SHP77 (cell line): ENCODE measurements around the gene CSNK1E.

Experiments
- DNase-seq, 2 experiments: peaks; one replicate each; lab custom pipeline; 2025; lab: John Stamatoyannopoulos, UW

Gene CSNK1E

GRCh38 chr22:38273135-38273826, 44.0 kb downstream of the CSNK1E start:
- DNase-seq = no peak

GRCh38 chr22:38272373-38273134, 44.7 kb downstream of the CSNK1E start, which contains the start of gene TMEM184B:
Gene TMEM184B (minus strand): TSS chr22:38273010. CDS start chr22:38247961, 25,049 bp downstream.
- DNase-seq = peak; percentile 11 to 40

DNA sequence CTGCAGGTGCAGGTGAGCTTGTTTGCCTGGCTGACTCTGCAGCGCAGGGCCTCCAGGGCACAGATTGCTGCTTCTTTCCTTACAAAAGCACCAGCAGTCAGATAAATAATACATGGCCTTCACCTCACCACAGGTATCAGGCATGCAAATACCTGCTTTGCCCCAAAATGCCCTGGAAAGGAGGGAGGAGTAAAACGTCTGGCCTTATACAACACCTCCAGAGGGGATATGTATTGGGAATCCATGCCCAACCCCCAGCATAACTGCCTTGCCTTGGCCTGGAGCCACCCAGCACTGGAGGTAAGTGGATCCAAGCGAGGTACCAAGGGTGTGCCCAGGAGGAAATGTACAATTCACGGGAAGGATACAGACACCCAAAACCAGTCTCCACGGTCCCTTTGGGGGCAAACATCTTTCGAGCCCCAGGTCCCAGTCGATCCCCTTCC, 45.3 kb downstream of the CSNK1E start:
- peak; percentile 8 to 28 for DNase-seq

GRCh38 chr22:38271101-38271500, 46.1 kb downstream of the CSNK1E start:
- DNase-seq = no peak

GRCh38 chr22:38270091-38270992, 46.9 kb downstream of the CSNK1E start:
- DNase-seq = no peak

DNA sequence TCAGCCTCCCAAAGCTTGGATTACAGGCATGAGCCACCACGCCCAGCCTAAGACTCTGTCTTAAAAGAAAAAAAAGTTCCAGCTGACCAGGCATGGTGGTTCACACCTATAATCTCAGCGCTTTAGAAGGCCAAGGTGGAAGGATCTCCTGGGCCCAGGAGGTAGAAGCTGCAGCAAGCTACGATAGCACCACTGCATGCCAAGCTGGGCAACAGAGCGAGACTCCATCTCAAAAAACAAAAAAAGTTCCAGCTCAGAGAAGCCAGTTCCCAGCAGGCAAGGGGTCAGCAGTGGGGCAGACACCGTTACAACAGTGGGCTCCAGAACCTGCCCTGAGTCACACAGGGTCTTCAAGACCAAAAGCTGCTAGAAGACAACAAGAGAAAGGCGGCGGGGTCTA, 47.8 kb downstream of the CSNK1E start:
- DNase-seq = no peak

- no peak for DNase-seq
Measured at GRCh38 chr22:38267086-38267485, 50.1 kb downstream of the CSNK1E start.

DNA sequence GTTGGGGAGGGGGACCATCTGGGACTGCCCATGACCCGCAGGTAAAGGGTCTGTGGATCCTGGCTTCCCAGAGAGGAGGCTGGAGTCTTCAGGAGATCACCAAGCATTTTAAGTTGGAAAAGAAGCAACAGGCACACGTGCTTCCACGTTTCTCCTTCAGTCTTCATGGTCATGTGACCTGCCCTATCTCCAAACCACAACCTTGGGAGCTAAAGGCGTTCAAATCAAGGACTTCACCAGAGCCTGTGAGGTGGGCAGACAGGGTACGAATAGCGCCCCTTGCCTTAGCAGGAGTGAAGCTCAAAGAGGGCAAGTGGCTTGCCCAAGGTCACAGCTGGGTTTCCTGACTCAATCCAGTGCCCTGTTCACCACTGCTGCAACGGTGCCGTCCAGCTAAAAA, 51.1 kb downstream of the CSNK1E start:
- no peak for DNase-seq

DNA sequence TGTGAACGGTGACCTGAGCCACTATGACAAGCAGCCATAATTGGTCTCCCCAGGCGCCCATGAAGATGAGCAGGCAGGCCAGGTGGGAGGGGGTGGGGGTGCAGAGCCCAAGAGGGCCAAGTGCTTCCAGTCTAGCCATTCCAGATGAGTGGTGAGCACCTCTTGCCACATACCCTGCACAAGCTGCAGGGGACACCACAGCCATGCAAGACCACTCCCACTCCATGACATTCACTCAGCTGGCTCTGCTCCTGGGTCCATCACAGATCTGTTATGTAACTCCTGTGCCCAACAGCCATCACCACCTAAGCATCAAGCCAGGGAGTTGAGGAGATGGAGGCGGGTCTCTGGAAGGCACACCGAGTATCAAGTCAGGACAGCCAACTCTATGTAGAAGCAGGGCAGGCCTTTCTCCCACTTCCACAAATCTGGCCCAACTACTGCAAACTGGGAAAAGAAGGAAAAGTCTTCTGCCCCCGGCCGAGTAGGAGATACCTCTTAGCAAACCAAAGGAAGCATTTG, 52.9 kb downstream of the CSNK1E start:
- DNase-seq = no peak

DNA sequence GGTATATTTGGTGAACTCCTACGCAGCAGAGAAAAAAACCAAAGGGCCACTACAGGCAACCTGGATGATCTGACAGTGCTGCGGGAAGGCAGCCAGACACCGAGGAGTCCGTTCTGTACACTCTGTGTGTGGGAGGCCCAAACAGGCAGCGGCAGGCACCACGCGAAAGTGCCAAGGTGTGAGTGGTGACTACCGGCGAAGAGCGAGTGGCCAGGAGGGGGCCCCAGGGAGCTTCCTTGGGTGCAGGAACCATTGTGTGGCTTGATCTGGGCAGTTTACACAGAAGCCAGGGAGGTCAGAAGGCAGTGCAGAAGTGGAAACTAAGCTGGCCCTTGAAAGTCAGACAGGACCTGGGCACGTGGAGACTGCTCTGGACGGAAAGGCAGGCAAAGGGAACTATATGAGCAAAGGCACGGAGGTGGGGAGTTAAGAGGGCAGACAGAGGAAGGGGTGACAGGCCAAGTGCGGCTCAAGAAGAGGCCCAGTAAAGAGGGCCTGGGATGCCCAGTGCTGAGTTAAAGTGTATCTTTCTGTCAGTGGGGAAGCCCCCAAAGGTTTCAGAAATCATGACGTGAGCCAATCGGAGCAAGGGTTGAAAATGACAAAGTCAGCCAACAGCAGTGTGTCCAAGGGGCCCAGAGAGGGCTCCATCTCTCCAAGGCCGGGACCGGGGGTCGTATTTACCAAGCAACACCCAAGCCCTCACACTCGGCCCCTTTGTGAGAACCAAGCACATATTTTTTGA, 55.0 kb downstream of the CSNK1E start:
- peak; percentile 20 to 47 for DNase-seq

- DNase-seq = no peak
Measured at GRCh38 chr22:38260761-38261681, 56.2 kb downstream of the CSNK1E start.

DNA sequence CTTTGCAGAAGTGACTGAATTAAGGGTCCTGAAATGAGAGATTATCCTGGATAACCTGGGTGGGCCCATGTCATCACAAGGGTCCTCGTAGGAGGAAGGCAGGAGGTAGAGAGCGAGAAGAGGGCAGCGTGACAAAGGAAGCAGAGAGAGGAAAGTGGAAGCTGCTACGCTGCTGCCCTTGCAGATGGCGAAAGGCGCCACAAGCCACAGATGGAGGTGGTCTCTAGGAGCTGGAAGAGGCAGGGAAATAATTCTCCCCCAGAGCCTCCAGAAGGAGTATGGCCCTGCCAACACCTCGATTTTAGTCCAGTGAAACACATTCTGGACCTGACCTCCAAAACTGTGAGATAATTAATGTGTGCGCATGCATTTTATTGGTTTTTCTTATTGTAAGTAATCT, 57.9 kb downstream of the CSNK1E start:
- DNase-seq = no peak

DNA sequence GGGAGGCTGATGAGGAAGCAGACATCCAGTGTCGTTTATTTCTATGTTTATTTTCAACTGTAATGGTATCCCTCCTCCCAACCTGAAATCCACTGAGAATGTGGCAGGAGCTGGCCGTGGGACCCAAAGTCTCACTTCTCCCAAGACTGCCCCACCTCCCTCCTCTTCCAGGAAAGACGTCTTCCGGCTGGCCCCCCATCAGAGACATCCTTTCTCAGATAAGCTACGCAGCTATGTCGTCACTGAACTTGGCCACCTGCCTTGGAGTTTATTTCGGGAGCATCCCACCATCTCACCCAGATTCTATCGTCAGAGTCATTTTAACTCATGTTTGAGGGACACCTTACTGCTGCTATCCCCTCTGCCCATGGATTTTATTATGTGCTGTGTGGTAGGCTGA, 58.3 kb downstream of the CSNK1E start:
- no peak for DNase-seq

- peak; percentile 37 to 63 for DNase-seq
Measured at GRCh38 chr22:38257650-38258250, 59.5 kb downstream of the CSNK1E start.

GRCh38 chr22:38257181-38257580, 60.1 kb downstream of the CSNK1E start:
- no peak for DNase-seq

DNA sequence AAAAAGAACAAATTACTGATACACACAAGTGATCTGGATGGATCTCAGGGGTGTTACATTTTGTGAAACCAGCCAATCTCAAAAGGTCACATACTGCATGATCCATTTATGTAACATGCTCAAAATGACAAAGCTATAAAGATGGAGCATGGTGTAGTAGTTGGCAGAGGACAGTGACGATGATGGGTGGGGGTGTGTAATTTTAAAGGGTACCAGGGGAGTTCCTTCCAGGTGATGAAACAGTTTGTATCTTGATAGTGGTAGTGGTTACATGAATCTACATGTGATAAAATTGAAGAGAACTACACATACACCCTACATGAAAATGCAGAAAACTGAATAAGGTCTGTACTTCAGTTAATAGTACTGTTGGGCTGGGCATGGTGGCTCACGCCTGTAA, 61.5 kb downstream of the CSNK1E start:
- DNase-seq = no peak

GRCh38 chr22:38251341-38251692, 65.9 kb downstream of the CSNK1E start:
- DNase-seq = no peak

- DNase-seq = no peak
Measured at GRCh38 chr22:38250643-38251340, 66.4 kb downstream of the CSNK1E start.
